Measurements from ENCODE around the gene ECEL1.

Gene ECEL1

GRCh38 chr2:232498452-232498851 lies 10.8 kb upstream of the ECEL1 start:
- H3K4me3 ChIP-seq (ENCODE audit: low read depth, low read length), result no peak overlapping the region

DNA sequence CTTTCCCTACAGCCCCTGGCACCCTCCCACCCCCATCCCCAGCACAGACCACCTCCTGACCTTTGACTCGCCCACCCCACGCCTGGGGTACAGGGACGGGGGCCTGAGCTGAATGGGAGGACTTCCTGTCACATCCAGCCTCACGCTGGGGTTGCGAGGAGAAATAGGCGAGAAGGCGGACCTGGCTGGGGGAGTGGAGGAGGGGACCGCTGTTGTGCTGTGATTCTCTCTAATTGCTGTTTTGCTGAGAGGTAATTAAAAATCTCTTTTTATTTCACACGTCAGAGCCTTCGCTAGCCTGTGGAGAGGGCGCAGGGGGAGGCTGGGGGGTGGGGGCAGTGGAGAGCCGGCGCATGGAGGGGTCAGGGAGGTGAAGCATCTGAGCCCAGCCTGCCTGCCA lies 9.7 kb upstream of the ECEL1 start:
- H3K4me3 ChIP-seq (ENCODE audit: low read depth, low read length), result no peak overlapping the region

GRCh38 chr2:232496501-232497270 lies 9.1 kb upstream of the ECEL1 start:
- H3K4me3 ChIP-seq (ENCODE audit: low read depth, low read length), result no peak overlapping the region

DNA sequence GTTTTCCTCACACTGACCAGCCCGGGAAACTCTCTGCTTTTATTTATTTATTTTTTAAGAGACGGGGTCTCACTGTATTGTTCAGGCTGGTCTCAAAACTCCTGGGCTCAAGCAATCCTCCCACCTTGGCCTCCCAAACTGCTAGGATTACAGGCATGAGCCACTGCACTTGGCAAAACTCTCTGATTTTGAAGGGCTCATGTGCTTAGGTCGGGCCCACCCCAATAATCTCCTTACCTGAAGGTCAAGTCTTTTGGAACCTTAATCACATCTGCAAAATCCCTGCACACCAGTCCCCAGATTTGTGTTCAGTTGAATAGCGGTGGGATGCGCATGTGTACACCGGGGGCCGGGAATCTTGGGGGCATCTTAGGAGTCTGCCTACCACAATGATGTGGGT lies 7.7 kb upstream of the ECEL1 start:
- H3K4me3 ChIP-seq (ENCODE audit: low read depth, low read length), result no peak overlapping the region

DNA sequence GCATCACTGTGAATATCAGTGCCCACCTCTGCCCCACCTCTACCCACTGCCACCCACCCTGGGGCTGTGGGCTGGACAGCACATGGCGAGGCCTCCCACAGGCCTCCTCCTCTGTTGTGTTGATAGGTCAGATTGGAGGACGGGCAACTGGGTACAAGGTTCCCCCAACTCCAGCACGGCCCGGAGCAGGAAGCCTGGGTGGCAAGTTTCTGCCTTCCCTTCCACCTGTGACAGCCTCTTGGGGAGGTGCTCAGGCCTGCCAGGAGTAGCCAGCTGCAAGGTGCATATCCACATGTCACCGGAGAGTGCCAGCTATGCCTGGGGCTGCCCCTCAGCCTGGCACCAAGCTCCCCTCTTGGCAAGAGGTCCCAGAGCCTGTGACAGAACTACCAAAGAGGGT lies 6.9 kb upstream of the ECEL1 start:
- H3K4me3 ChIP-seq (ENCODE audit: low read depth, low read length), result no peak overlapping the region

DNA sequence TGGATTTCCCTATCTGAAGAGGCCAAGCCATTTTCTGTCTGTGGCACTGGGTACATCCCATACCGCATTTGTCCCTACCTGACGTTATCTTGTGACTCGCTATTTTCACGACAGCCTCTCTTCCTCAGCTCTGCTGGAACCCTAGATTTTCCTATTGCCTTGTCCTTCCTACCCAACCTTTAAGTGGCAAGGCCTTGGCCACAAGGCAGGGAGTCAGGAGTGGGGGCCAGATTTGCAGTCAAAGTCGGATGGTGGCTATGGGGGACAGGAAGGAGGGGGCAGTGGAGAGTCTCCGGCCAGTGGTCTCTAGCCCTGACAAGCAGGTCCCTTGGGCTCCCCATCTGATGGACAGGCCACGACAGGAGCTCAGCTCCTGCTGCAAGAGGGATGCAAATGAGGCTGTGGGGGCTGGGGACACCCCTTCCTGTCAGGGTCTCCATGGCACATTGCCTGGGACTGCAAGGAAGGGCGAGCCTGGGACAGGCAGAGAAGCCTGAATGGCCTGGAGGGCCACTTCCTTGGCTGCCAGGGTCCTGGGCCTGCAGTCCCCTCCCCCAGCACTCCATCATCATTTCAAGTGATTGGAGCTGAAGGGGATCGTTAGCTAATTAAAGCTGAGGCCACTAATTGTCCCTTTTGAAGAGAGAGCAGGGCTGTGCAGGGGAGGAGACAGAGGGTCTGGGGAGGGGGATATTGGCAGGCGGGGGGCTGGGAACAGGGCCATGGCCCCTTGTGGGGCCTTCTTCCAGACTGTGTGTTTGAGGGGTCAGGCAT lies 6.3 kb upstream of the ECEL1 start:
- no peak overlapping the region for H3K4me3 ChIP-seq (ENCODE audit: low read depth, low read length)

DNA sequence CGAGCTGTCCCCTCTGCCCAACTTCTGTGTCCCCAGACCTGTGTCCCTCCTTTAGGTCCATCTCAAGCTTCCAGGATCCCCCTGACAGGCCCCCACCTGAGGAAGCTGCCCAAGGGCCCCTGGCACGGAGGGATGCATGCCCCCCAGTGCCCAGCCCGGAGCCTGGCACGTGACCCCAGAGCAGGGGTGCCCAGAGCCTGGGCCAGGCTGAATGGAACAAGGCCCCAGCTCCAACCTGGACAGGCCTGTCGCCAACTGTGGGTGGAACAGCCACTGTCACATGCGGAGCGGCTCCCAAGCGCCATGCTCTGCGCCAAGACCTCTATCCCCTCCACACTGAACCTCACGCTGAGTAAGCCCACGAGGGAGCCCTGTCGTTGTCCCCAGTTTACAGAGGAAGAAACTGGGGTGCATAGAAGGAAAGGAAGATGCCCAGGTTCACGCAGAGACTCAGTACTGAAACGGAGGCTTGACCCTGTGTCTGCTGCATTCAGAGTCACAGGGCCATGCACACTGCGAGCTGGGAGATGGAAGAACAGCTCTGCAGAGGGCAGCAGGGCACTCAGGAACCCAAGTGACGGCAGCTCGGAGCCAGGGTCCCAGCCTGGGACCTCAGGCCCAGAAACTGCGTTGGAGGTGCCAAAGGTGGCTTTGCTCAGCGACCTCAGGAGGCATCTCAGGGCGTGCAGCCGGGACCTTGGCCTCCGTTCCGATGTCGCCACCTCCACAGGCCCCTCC lies 5.5 kb upstream of the ECEL1 start:
- no peak overlapping the region for H3K4me3 ChIP-seq (ENCODE audit: low read depth, low read length)

GRCh38 chr2:232492236-232492848 lies 4.7 kb upstream of the ECEL1 start:
- no peak overlapping the region for H3K4me3 ChIP-seq (ENCODE audit: low read depth, low read length)

- no peak overlapping the region for H3K4me3 ChIP-seq (ENCODE audit: low read depth, low read length)
Observed at GRCh38 chr2:232491139-232491780, 3.6 kb upstream of the ECEL1 start.

DNA sequence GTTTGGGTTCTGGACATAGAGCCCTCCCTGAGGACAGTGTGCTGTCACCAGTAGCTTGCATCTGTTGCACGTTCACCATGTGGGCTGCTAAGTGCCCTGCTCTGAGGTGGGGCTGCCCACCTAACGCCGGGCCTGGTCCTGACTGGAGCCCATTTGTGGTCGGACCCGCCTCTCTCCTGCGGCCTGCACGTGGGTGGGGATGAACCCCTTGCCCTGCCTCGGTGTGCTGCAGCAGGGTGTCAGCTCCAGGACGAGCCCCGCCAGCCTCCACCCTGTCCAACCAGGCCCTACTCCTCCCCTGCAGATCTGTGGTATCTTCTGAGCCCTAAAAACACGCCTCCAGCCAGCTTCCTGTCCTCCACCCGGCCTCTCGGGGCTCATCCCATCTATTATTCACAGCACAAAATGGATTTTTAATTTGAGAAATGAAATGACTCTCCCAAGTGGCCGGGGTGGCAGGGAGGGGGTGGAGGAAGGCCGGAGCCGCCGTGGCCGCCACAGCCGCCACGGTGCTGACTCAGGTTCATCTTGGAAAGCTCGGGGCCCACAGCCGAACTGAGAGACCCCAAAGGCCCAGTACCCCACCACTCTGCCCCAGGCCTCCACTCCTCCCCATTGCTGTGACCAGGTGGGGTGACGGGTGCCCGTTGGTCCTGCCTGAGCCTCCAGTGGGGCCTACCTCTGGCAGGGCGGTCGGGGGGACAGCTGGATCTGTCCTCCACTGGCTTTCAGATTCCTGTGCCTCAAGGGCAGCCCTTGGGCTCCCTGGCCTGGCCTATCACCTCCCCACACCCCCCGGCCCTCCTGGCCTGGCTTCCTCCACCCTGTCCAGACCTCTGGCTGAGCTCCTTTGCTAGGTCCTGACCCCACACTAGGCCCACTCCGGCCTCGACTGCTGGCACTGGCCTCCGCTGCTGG lies 2.8 kb upstream of the ECEL1 start:
- H3K4me3 ChIP-seq (ENCODE audit: low read depth, low read length), result no peak overlapping the region

DNA sequence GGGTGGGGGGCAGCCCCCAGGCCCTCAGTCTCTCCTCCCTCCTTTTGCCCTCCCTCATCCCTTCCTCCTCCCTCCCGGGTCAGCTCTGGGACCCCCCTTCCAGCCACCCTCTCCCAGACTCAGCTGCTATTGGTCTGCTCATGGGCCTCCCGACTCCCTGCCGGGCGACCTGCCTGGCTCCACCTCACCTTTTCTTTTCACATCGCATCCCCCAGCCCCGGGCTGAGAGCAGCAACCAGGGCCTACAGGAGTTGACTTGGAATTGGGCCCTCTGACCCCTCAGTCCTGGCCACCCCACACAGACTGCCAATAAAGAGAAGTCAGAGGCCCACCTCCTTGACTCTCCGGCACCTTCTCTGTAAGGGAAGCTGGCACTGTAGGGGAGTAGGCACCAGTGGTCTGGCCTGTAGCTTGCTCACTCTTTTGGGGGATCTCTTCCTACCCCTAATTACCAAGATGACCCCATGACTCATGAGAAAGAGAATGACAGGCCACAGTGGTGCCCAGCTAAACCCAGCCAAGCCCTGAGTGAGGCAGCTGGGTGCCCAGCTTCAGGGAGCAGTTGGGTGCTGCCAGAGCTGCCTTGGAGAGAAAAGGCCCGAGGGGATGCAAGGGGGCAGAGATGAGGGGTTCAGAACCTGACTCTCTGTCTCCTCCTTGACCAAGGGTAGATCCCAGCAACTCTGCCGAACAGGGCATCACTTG lies 2.0 kb upstream of the ECEL1 start:
- H3K4me3 ChIP-seq (ENCODE audit: low read depth, low read length), result no peak overlapping the region

DNA sequence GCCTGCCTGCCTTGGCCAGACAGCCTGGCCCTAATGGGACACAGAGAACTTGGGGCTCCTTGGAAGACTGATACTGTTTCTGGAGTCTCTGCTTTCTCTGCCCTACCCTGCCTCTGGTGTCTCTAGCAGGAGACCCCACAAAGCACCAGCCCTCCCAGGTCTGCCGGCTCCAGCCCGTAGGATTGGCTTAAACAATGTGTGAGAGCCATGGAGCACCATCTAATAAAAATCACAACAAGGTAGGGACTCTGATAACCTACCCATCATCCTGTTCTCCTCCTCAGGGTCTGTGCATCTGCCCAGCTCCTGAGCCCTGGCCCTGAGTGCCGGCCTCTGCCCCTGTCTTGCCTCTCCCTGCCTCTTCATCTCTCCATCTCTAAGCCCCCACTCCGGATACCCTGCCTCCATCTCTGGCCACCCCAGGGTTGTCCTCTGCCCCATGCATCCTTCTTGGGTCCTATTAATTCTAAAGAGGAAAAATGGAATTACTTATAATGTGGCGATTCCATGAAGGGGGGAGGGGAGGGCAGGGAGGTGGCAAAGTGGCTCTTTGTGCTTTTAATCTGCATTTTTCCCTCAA lies 1.2 kb upstream of the ECEL1 start:
- no peak overlapping the region for H3K4me3 ChIP-seq (ENCODE audit: low read depth, low read length)

DNA sequence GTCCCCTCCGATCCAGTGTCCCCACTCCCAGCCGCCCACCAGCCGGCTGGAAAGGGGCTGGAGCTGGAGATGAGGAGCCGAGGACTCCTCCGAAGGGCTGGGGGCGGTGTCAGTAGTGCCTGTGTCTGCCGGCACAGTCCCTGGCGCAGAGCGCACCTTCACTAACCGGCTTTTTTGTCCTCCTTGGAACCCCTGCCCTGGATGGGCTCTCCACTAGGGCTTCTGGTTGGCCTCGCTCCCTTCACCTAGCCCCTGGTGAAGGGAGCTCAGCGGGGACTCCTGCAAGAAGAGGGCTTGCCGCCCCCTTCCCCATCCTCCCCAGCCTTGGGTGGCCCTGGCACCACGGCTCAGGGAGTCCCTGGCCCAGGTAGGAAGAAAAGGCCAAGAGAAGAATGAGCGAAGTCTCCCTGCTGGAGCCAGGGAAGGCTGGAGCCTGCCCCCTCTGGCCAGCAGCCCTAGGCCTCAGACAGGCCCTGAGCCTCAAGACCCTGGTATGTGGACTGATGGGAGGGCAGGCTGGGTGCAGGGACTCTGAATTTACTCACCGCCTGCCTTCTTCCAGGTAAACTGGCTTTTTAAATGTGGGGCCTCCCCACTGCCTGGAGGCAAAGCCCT lies 570 bp upstream of the ECEL1 start:
- peak overlapping the region; percentile 8 for H3K4me3 ChIP-seq (ENCODE audit: low read depth, low read length)

DNA sequence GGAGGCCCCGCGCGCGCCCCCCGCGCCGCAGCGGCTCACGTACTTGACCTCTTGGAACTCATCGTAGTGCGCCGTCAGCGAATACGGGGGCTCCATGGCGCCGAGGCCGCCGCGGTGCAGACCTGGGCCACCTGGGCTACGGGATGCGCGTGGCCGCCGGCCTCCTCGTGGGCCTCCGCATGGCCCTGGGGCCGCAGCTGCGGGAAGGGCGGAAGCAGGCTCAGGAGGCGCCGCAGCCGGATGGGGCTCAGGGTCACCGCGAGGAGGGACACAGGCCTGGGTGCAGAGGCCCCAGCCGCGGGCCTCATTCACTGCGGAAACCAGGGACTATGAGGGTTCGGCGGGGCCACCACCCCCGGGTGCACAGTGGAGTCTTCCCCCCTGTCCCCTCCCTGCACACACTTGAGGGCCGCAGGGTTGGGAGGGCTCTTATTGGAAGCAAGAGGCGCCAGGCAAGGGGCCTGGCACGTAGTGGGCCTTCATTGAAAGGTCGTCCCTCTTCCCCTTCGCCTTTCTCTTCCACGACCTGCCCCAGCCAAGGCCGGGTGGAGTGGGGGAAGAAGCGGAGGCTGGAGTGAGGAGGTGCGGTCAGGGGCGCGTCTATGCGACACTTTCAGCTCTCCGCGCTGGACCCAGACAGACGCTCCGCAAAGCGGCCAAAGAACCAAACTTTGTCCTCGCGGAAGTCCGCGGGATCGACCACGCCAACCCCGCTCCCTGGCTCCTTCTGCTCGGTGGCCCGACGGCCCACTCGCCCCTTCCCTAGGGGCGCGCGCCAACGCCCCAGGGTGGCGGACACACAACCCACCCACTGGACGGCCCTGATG lies 863 bp downstream of the ECEL1 start:
- H3K4me3 ChIP-seq (ENCODE audit: low read depth, low read length), result no peak overlapping the region

GRCh38 chr2:232485757-232486557 lies 1.7 kb downstream of the ECEL1 start:
- peak overlapping the region; percentile 20 for H3K4me3 ChIP-seq (ENCODE audit: low read depth, low read length)

GRCh38 chr2:232485348-232485756 lies 2.3 kb downstream of the ECEL1 start:
- H3K4me3 ChIP-seq (ENCODE audit: low read depth, low read length), result no peak overlapping the region
